OCI-LY3 (cell line): ENCODE results near the gene LOXL1.

Experiments
- H2AFZ ChIP-seq: fragments of 200-600, 300-600 bp; shearing (Covaris generic); 2 replicates; pipeline ENCODE4 v1.6.0; 2014; ENCODE audit warnings: antibody characterized with exemption, low read depth, low read length
- H3K27ac ChIP-seq: fragments of 200-600, 300-600 bp; sonication (generic); 2 replicates; pipeline ENCODE4 v1.5.1; 2014; ENCODE audit warnings: mild to moderate bottlenecking, low read length, moderate library complexity, mixed read lengths
- H3K27me3 ChIP-seq: fragments of 200-600, 300-600 bp; sonication (generic); 2 replicates; pipeline ENCODE4 v1.6.1; 2014; ENCODE audit warnings: low read depth, low read length, mixed read lengths
- H3K36me3 ChIP-seq: fragments of 200-600, 300-600 bp; sonication (generic); replicated peaks from 2 replicates; pipeline ENCODE3; 2014; ENCODE audit warnings: low read depth, low read length, mixed read lengths
- H3K4me1 ChIP-seq: fragments of 300-600, 200-600 bp; sonication (generic); 2 replicates; pipeline ENCODE4 v1.6.1; 2014; ENCODE audit warnings: low read length, mixed read lengths
- H3K4me2 ChIP-seq: fragments of 200-600, 300-600 bp; sonication (generic); 2 replicates; pipeline ENCODE4 v1.6.1; 2014; ENCODE audit warnings: low read length, mixed read lengths
- H3K4me3 ChIP-seq: fragments of 300-600, 200-600 bp; sonication (generic); 2 replicates; pipeline ENCODE4 v1.5.1; 2014; ENCODE audit warnings: antibody characterized with exemption, mild to moderate bottlenecking, low read length, moderate library complexity
- H3K79me2 ChIP-seq: fragments of 300-600, 200-600 bp; shearing (Covaris generic); 2 replicates; pipeline ENCODE4 v1.6.1; 2014; ENCODE audit warnings: mild to moderate bottlenecking, low read length, mixed read lengths
- H3K9ac ChIP-seq: fragments of 300-600, 200-600 bp; shearing (Covaris generic); 2 replicates; pipeline ENCODE4 v1.6.0; 2014; ENCODE audit warnings: mild to moderate bottlenecking, low read length, moderate library complexity
- H3K9me3 ChIP-seq: fragments of 200-600, 300-600 bp; shearing (Covaris generic); 2 replicates; pipeline ENCODE4 v1.6.1; 2014; ENCODE audit warnings: low read length, mixed read lengths; ENCODE audit not compliant: insufficient read depth
- H4K20me1 ChIP-seq: fragments of 200-600, 300-600 bp; sonication (generic); 2 replicates; pipeline ENCODE4 v1.6.1; 2016; ENCODE audit warnings: low read length, mixed read lengths; ENCODE audit not compliant: insufficient read depth
- EZH2phosphoT487 ChIP-seq: fragments of 200-600 bp; shearing (Covaris generic); IDR thresholded peaks from 2 replicates; pipeline ENCODE4 v1.6.1; 2018; ENCODE audit warnings: antibody characterized with exemption, mixed run types, low read depth
- TF ChIP-seq, protein P1 (sequence below): fragments of 200-600, 300-600 bp; sonication (generic); IDR thresholded peaks from 2 replicates; pipeline ENCODE4 v1.5.1; 2014; ENCODE audit warnings: antibody characterized with exemption, low read length, low read depth

LOXL1 gene

GRCh38 chr15:73884159-73884558 is 42.1 kb upstream of the LOXL1 start:
- Histone ChIP-seq H4K20me1 (no peaks in the 10 kb centered on the region), H3K27ac (no peak overlapping the region)
- no peak for TF ChIP-seq EZH2phosphoT487
- TF ChIP-seq, protein P1, sequence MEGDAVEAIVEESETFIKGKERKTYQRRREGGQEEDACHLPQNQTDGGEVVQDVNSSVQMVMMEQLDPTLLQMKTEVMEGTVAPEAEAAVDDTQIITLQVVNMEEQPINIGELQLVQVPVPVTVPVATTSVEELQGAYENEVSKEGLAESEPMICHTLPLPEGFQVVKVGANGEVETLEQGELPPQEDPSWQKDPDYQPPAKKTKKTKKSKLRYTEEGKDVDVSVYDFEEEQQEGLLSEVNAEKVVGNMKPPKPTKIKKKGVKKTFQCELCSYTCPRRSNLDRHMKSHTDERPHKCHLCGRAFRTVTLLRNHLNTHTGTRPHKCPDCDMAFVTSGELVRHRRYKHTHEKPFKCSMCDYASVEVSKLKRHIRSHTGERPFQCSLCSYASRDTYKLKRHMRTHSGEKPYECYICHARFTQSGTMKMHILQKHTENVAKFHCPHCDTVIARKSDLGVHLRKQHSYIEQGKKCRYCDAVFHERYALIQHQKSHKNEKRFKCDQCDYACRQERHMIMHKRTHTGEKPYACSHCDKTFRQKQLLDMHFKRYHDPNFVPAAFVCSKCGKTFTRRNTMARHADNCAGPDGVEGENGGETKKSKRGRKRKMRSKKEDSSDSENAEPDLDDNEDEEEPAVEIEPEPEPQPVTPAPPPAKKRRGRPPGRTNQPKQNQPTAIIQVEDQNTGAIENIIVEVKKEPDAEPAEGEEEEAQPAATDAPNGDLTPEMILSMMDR = no peak

DNA sequence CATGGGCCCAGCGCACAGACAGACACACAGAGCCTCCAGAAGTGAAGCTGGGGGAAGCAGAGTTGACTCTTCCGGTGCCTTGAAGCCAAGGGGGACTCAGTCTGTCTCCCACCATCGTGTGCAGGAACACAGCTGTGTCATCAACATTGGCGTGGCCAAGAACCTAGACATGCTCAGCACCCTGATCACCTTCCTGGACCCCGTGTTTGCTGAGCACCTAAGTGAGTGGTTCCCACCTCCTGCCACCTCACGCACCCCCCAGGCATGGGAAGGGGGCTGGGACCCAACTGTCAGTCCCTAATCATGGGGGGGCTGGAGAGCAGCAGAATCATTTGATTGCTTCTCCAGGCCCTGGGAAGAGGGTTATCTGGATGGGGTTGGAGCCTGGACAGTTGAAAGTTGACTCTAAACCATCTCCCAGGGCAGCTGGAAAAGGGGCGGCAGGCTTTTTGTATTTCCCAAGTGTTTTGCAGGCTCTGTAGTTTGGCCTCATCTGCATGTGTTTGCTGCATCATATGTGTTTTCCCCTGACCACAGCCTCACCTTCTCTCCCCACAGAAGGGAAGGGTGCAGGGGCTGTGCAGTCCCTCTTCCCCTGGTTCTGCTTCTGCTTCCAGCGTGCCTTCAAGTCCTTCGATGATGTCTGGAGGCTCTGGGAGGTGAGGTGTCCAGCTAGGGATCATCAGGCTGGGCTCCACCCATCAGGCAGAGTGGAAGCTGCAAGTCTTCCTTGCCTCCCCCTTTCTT is 40.1 kb upstream of the LOXL1 start:
- Histone ChIP-seq H4K20me1 (no peaks in the 10 kb centered on the region), H2AFZ (no peak overlapping the region), H3K36me3 (no peaks in the 10 kb centered on the region), H3K79me2 (no peaks in the 10 kb centered on the region), H3K4me1 (peaks cover 9% of the 10 kb centered on the region), H3K4me3 (no peak overlapping the region), H3K27ac (no peak overlapping the region), H3K4me2 (no peak overlapping the region), H3K27me3 (peaks cover 39% of the 10 kb centered on the region), H3K9me3 (no peaks in the 10 kb centered on the region), H3K9ac (no peak overlapping the region)
- TF ChIP-seq, protein P1 = no peak
- TF ChIP-seq EZH2phosphoT487 = no peak

More at GRCh38 chr15:73884159-73884558, 42.1 kb upstream of the LOXL1 start:
- H2AFZ ChIP-seq = no peak overlapping the region
- H3K9me3 ChIP-seq = no peaks in the 10 kb centered on the region
- peaks cover 19% of the 10 kb centered on the region for H3K27me3 ChIP-seq
- no peak overlapping the region for H3K9ac ChIP-seq
- H3K79me2 ChIP-seq = no peaks in the 10 kb centered on the region
- no peaks in the 10 kb centered on the region for H3K36me3 ChIP-seq
- peaks cover 9% of the 10 kb centered on the region for H3K4me1 ChIP-seq
- no peak overlapping the region for H3K4me2 ChIP-seq
- no peak overlapping the region for H3K4me3 ChIP-seq

DNA sequence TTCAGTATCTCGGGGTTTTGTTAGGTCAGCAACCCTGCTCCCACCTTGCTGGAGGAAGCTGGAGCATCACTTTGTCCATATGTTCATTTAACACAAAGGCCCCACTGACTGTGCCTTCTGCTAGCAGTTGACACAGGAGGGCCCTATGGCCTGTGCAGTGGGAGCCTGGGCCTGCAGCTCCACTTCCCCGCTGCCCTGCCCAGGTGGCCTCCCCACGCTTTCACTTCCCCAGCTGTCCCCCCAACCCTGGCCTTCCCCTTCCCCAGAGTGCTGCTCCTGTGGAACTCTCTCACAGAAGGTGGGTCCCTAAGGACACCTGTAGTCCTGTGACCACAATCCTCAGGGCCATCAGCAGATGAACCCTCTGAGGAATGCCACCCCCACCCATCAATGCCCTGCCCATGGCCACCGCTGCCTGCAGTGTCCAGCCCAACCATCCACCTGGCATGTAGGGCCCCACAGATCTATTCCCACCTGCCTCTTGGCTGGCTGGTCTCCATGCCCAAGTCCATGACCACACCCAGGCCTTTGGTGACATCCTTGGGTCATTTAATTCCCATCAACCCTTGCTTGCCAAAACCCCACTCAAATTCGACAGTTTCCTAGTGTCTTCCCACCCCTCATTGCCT is 39.4 kb upstream of the LOXL1 start:
- Histone ChIP-seq H3K27ac (no peak overlapping the region), H3K4me3 (no peak overlapping the region), H3K9me3 (no peaks in the 10 kb centered on the region), H3K27me3 (peaks cover 43% of the 10 kb centered on the region), H2AFZ (no peak overlapping the region), H3K79me2 (no peaks in the 10 kb centered on the region), H4K20me1 (no peaks in the 10 kb centered on the region), H3K36me3 (no peaks in the 10 kb centered on the region), H3K4me2 (no peak overlapping the region), H3K9ac (no peak overlapping the region), H3K4me1 (peaks cover 9% of the 10 kb centered on the region)
- TF ChIP-seq EZH2phosphoT487 = no peak
- TF ChIP-seq, protein P1 = no peak

- Histone ChIP-seq H2AFZ (no peak overlapping the region), H3K4me3 (no peak overlapping the region), H3K9me3 (no peaks in the 10 kb centered on the region), H3K27ac (no peak overlapping the region), H3K9ac (no peak overlapping the region), H3K4me1 (peaks cover 9% of the 10 kb centered on the region), H3K36me3 (no peaks in the 10 kb centered on the region), H3K79me2 (no peaks in the 10 kb centered on the region), H3K27me3 (peaks cover 43% of the 10 kb centered on the region), H4K20me1 (no peaks in the 10 kb centered on the region), H3K4me2 (no peak overlapping the region)
- no peak for TF ChIP-seq EZH2phosphoT487
- TF ChIP-seq, protein P1 = no peak
These were observed 38.8 kb upstream of the LOXL1 start for GRCh38 chr15:73887481-73887880.
